Naive thymus-derived CD4-positive, alpha-beta T cell (primary cell): ENCODE results near the gene HOXB5. TPM values are rescaled to one million over a fixed set of nuclear protein-coding genes. Genes with fewer than 3 reads are reported as not detected.
A peak's percentile ranks its signal among the peaks of the same experiment; 100 is the strongest.

Experiments used
- ATAC-seq: fragments of 150-1000 bp; cut with Tn5 transposase; 2 replicates; pipeline ENCODE4 v1.10.0; 2021; ENCODE audit warnings: mild to moderate bottlenecking, moderate library complexity
- CTCF ChIA-PET: fragments of 350-600 bp; sonication (Branson Sonifier 250); formaldehyde crosslinking; loops from one replicate; lab custom pipeline; 2021; ENCODE audit warnings: antibody characterized with exemption; lab: Charles Lee
- POLR2A ChIA-PET: fragments of 350-600 bp; sonication (Branson Sonifier 250); formaldehyde crosslinking; loops from one replicate; lab custom pipeline; 2021; ENCODE audit warnings: antibody characterized with exemption, inconsistent platforms; lab: Charles Lee
- DNase-seq, 9 donors: peaks; one replicate each; pipeline versions ENCODE4 v3.0.0 to v3.0.0-alpha.2; 2020 to 2022; ENCODE audit warnings: mixed read lengths in 1 of 9
- H3K27ac ChIP-seq: one replicate; pipeline ENCODE4 v1.7.0; 2013; ENCODE audit warnings: mild to moderate bottlenecking, low read depth, low read length, moderate library complexity
- H3K27me3 ChIP-seq, 2 donors: one replicate each; pipeline ENCODE4 v1.7.0; 2013; ENCODE audit warnings: low read length in 2 of 2, mild to moderate bottlenecking in 2 of 2, moderate library complexity in 2 of 2; ENCODE audit not compliant: control insufficient read depth in 2 of 2, insufficient read depth in 2 of 2
- H3K36me3 ChIP-seq, 3 experiments: 1 replicate in 2 of 3; 2 replicates in 1 of 3; pipeline ENCODE4 v1.7.0; 2013; ENCODE audit warnings: low read length in 3 of 3, mild to moderate bottlenecking in 3 of 3, moderate library complexity in 1 of 3; ENCODE audit not compliant: insufficient read depth in 3 of 3, control insufficient read depth in 2 of 3
- H3K4me1 ChIP-seq, 2 donors: one replicate each; pipeline ENCODE4 v1.7.0; 2013; ENCODE audit warnings: low read length in 2 of 2, mild to moderate bottlenecking in 2 of 2, moderate library complexity in 1 of 2; ENCODE audit not compliant: control insufficient read depth in 2 of 2, insufficient read depth in 2 of 2
- H3K4me3 ChIP-seq: 2 replicates; pipeline ENCODE4 v1.7.0; 2013; ENCODE audit warnings: mild to moderate bottlenecking, low read length
- H3K9me3 ChIP-seq, 3 experiments: 1 replicate in 2 of 3; 2 replicates in 1 of 3; pipeline ENCODE4 v1.7.0; 2013; ENCODE audit warnings: low read length in 3 of 3; ENCODE audit not compliant: control insufficient read depth in 2 of 3
- H3K27ac Mint-ChIP-seq, 9 donors: one replicate each; pipeline ENCODE4 v1.8.0; 2020 to 2022; ENCODE audit warnings: mixed read lengths in 9 of 9, mild to moderate bottlenecking in 8 of 9, moderate library complexity in 5 of 9, inconsistent platforms in 2 of 9
- H3K27me3 Mint-ChIP-seq, 5 donors: one replicate each; pipeline ENCODE4 v1.8.0; 2021 to 2022; ENCODE audit warnings: mixed read lengths in 5 of 5, mild to moderate bottlenecking in 1 of 5
- H3K36me3 Mint-ChIP-seq, 5 donors: one replicate each; pipeline ENCODE4 v1.8.0; 2020 to 2022; ENCODE audit warnings: mixed read lengths in 5 of 5, mild to moderate bottlenecking in 3 of 5, inconsistent platforms in 1 of 5
- H3K4me1 Mint-ChIP-seq, 7 donors: one replicate each; pipeline ENCODE4 v1.8.0; 2020 to 2022; ENCODE audit warnings: mixed read lengths in 7 of 7, mild to moderate bottlenecking in 3 of 7, inconsistent platforms in 1 of 7
- H3K4me3 Mint-ChIP-seq, 10 donors: one replicate each; pipeline ENCODE4 v1.8.0; 2020 to 2022; ENCODE audit warnings: mild to moderate bottlenecking in 10 of 10, mixed read lengths in 10 of 10, moderate library complexity in 6 of 10, inconsistent platforms in 2 of 10
- H3K9me3 Mint-ChIP-seq, 11 donors: one replicate each; pipeline ENCODE4 v1.8.0; 2020 to 2022; ENCODE audit warnings: mixed read lengths in 11 of 11, mild to moderate bottlenecking in 4 of 11, inconsistent platforms in 1 of 11, moderate library complexity in 1 of 11
- intact Hi-C, 2 donors: fragments of 100-400 bp; cut with micrococcal nuclease; formaldehyde crosslinking; loops; one replicate each; pipeline ENCODE4 v1.15.1; 2023
- polyA plus RNA-seq, 2 donors: library from polyadenylated mRNA; unstranded; fragments of 300-500 nt; fragmentation: Illumina TruSeq; gene quantifications; one replicate each; pipeline ENCODE4 v1.2.3, GENCODE V29; 2021
- total RNA-seq, 6 experiments: library from RNA in 5 of 6; stranded (reverse) in 5 of 6; gene quantifications; 1 replicate in 5 of 6; 2 replicates in 1 of 6; pipeline ENCODE4 v1.2.3 and lab custom pipeline; 2021 to 2026

The HOXB5 gene
- total and polyA plus RNA-seq, 7 experiments from 2014 or later, result not detected

DNA sequence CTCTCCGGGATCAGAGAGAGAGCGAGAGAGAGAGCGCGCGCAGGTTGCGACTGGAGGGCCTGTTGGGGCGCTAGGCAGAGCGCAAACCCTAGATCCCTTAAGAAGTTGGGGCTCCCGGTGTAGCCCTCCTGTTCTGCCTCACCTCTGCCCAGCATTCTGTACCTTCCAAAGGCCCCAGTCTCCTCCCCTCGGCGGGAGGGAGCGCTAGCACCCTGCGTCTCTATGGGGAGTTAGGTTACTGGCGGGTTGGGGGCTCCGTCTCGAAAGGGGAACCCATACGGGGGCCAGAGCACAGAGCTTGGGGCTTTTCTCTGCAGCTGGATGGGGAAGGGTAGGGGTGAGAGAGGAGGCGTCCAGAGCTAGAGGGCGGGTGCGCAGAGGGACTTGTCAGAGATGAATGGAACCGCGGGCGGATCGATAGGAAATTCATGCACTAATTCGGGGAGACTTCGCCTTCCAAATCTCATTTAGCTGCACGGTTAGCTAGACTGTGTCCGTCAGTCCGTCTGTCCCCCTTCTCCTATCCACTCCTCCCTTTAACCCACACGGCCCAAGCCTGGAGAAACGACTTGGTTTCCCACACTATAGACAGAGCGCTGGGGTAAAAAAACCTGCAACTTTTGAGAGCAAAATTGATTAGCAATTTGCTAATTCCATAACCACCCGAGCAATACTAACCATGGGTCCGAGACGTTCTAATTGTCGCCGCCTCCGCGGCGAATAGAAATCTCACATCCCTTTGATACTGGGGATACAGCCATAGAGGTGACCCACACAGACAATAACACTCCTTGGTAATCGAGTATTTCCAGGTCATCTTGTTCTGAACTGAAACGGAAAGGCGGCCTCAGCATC, 14.7 kb downstream of the HOXB5 start:
- Histone ChIP-seq H3K9me3 (no peaks in the 10 kb centered on the region), H3K4me1 (peaks cover 15 to 27% of the 10 kb centered on the region in 2 donors), H3K36me3 (no peaks in the 10 kb centered on the region), H3K27ac (no peak overlapping the region), H3K27me3 (peaks cover 6 to 40% of the 10 kb centered on the region in 2 donors), H3K4me3 (peak overlapping the region; percentile 78)
- POLR2A ChIA-PET, result interaction anchor here (0.7 to 2.1 kb wide), 3 partner anchors 14 to 38 kb away, joined by 3 to 6 read pairs (median 5); partner anchors contain the start of gene HOXB5
- intact Hi-C loops, result loop anchor here (1.0 to 5.0 kb wide), 4 partner anchors 35 to 87 kb away; no protein-coding TSS in a partner anchor
- Mint-ChIP-seq H3K4me3 (peak overlapping the region; percentile 88 to 94 (median 90)), H3K36me3 (peaks cover 0 to 16% (median 0%) of the 10 kb centered on the region in 5 donors), H3K9me3 (peaks cover 0 to 4% (median 0%) of the 10 kb centered on the region in 11 donors), H3K4me1 (peaks cover 12 to 63% (median 52%) of the 10 kb centered on the region in 7 donors), H3K27ac (peak overlapping the region in 7 of 9 donors; percentile 26 to 89 (median 69)), H3K27me3 (peaks cover 49 to 71% (median 55%) of the 10 kb centered on the region in 5 donors)
- ATAC-seq (peak; percentile 54), DNase-seq (no peak)
- CTCF ChIA-PET, result interaction anchor here (0.8 to 1.1 kb wide), 2 partner anchors 78 to 86 kb away, joined by 3 to 4 read pairs; no protein-coding TSS in a partner anchor

DNA sequence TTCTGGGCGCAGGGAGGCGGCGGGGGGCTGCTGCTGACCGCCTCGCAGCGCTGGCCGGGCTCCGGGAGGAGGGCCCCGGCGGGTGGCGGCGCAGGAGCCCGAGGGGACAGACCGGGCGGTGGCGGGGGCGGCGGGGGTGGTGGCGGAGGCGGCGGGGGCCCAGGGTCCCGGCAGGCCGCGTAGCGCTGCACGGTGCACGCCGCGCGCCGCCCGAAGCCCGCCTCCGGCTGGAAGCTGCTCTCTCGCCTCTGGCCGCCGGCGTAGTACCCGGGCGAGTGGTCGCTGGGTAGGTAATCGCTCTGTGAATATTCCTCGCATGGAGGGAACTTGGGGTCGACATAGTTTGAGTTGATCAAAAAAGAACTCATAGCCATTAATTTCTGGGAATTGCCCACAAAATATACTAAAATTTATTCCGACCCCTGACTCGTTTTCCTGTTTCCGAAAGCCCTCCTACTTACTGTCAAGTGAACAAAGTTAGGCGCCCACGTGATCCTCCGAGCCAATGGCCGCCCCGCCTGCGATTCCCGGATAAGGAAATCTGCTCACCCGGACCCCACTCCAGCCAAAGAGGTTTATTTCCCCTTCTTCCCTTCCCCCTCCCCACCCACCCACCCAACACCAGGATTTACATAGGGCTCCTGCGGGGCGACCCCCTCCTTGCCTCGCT, 15.5 kb downstream of the HOXB5 start, which contains the start of gene HOXB4:
HOXB4 (minus strand) TSS at position 405 of the 670 bp plus-strand sequence; CDS start at position 374, 31 bp downstream.
- POLR2A ChIA-PET, result interaction anchor here (1.2 to 2.1 kb wide), 2 partner anchors 15 to 31 kb away, joined by 3 to 6 read pairs; partner anchors contain the start of gene HOXB5
- peaks cover 6 to 36% of the 10 kb centered on the region in 2 donors for H3K27me3 ChIP-seq
- CTCF ChIA-PET, result interaction anchor here (0.8 to 1.1 kb wide), 2 partner anchors 77 to 85 kb away, joined by 3 to 4 read pairs; no protein-coding TSS in a partner anchor
- H3K36me3 ChIP-seq, result no peaks in the 10 kb centered on the region
- peak within 1 kb of the TSS; percentile 78 for H3K4me3 ChIP-seq
- Mint-ChIP-seq H3K9me3 (peaks cover 0 to 4% (median 0%) of the 10 kb centered on the region in 11 donors), H3K4me1 (peaks cover 12 to 62% (median 52%) of the 10 kb centered on the region in 7 donors), H3K27ac (peak within 1 kb of the TSS; percentile 26 to 89 (median 66)), H3K36me3 (peaks cover 0 to 13% (median 0%) of the 10 kb centered on the region in 5 donors), H3K27me3 (peaks cover 44 to 70% (median 49%) of the 10 kb centered on the region in 5 donors), H3K4me3 (peak within 1 kb of the TSS; percentile 88 to 94 (median 90))
- intact Hi-C loops, result loop anchor here (1.0 to 5.0 kb wide), 4 partner anchors 34 to 86 kb away; no protein-coding TSS in a partner anchor
- H3K4me1 ChIP-seq, result peaks cover 15 to 27% of the 10 kb centered on the region in 2 donors
- ATAC-seq (peak; percentile 83), DNase-seq (peak in 6 of 9 donors; percentile 51 to 74 (median 57))
- H3K9me3 ChIP-seq, result no peaks in the 10 kb centered on the region
- no peak within 1 kb of the TSS for H3K27ac ChIP-seq

DNA sequence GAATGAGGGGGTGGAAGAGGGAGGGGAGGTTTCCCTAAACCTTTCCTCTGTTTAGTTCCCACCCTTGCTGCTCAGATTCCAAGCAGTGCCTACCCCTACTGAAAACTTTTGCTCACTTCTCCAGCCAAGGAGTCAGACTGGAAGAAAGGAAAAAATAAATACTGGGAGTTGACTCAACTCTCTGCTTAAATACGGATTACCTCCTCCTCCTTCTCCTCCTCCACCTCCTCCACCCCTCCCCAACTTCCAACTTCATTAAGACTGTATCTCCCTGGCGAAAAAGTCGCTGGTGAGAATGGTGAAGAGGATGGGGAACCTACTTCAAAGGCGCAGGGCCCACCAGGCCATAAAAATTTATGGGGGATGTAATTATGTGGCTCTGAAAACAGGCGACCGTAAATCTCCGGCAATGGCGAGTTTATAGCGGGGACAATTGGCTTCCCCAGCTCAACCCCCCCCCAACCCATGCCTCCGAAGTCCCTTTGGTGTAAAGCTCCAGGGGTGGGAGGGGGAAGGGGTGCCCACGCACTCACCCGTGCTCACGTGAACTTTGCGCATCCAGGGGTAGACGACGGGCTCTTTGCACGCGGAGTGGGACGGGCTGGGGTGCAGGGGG, 16.1 kb downstream of the HOXB5 start:
- intact Hi-C loops, result loop anchor here in 1 of 2 donors (5.0 kb wide), 1 partner anchor 65 kb away; no protein-coding TSS in a partner anchor
- H3K36me3 ChIP-seq, result no peaks in the 10 kb centered on the region
- Mint-ChIP-seq H3K27ac (peak overlapping the region in 4 of 9 donors; percentile 21 to 73 (median 36)), H3K9me3 (peaks cover 0 to 4% (median 0%) of the 10 kb centered on the region in 11 donors), H3K27me3 (peaks cover 38 to 64% (median 43%) of the 10 kb centered on the region in 5 donors), H3K36me3 (peaks cover 0 to 13% (median 0%) of the 10 kb centered on the region in 5 donors), H3K4me3 (peak overlapping the region; percentile 80 to 93 (median 86)), H3K4me1 (peaks cover 12 to 56% (median 47%) of the 10 kb centered on the region in 7 donors)
- DNase-seq, result no peak
- POLR2A ChIA-PET, result interaction anchor here (2.1 kb wide), 1 partner anchor 16 kb away, joined by 6 read pairs; the partner anchor contains the start of gene HOXB5
- ATAC-seq, result peak; percentile 37
- CTCF ChIA-PET, result no interaction called here
- H3K27ac ChIP-seq, result no peak overlapping the region
- peaks cover 15 to 24% of the 10 kb centered on the region in 2 donors for H3K4me1 ChIP-seq
- peak overlapping the region; percentile 46 for H3K4me3 ChIP-seq
- peaks cover 6 to 36% of the 10 kb centered on the region in 2 donors for H3K27me3 ChIP-seq
- no peaks in the 10 kb centered on the region for H3K9me3 ChIP-seq

DNA sequence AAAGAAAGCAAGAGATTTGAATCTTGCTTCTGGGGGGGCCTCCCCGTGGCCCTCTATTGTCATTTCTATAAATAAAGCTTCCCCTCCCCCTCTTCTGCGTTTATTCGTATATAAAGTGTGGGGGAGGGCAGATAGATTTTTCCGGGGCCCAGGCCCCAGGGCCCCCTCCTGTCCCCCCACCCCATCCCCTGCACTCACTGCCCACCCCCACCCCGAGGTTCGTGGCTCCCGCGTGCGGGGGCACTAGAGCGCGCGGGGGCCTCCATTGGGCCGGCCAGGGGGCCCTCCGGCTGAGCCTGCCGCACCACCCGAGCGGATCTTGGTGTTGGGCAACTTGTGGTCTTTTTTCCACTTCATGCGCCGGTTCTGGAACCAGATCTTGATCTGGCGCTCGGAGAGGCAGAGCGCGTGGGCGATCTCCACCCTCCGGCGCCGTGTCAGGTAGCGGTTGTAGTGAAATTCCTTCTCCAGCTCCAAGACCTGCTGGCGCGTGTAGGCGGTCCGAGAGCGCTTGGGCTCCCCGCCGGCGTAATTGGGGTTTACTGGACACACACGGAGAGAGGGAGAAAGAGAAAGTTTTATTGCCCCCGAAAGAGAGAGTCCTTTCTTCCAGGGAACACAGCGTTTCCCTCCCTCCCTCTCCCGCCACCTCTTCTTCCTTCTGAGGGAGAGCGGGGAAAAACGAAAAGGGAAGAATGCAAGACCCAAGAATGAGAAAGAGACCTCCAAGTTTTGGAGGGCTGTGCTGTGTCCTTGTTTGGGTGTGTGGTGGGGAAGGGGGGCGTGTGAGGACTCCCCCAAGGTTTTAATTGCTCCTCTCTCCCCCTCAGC, 16.9 kb downstream of the HOXB5 start:
- Mint-ChIP-seq H3K4me1 (peaks cover 12 to 54% (median 42%) of the 10 kb centered on the region in 7 donors), H3K27ac (peak overlapping the region in 2 of 9 donors; percentile 68 to 84), H3K27me3 (peaks cover 32 to 59% (median 38%) of the 10 kb centered on the region in 5 donors), H3K36me3 (peaks cover 0 to 15% (median 0%) of the 10 kb centered on the region in 5 donors), H3K4me3 (peak overlapping the region; percentile 80 to 93 (median 86)), H3K9me3 (peaks cover 0 to 4% (median 0%) of the 10 kb centered on the region in 11 donors)
- POLR2A ChIA-PET, result interaction anchor here (0.7 kb wide), 1 partner anchor 22 kb away, joined by 3 read pairs; no protein-coding TSS in a partner anchor
- Histone ChIP-seq H3K4me1 (peaks cover 15 to 16% of the 10 kb centered on the region in 2 donors), H3K36me3 (no peaks in the 10 kb centered on the region), H3K4me3 (no peak overlapping the region), H3K27ac (no peak overlapping the region), H3K9me3 (no peaks in the 10 kb centered on the region), H3K27me3 (peaks cover 6 to 31% of the 10 kb centered on the region in 2 donors)
- CTCF ChIA-PET, result no interaction called here
- intact Hi-C loops, result loop anchor here in 1 of 2 donors (5.0 kb wide), 1 partner anchor 64 kb away; no protein-coding TSS in a partner anchor
- DNase-seq (no peak), ATAC-seq (no peak)
